OCI-LY1 (cell line): ENCODE data around the gene NOP14.

ENCODE experiments used
- CTCF ChIP-seq: fragments of 200-600 bp; sonication (generic), shearing (Covaris generic); IDR thresholded peaks from 2 replicates; pipeline ENCODE4 v1.5.1; 2017; ENCODE audit warnings: mild to moderate bottlenecking, antibody characterized with exemption, low read length, moderate library complexity, mixed read lengths
- EZH2 ChIP-seq: fragments of 200-600 bp; sonication (generic), shearing (Covaris generic); IDR thresholded peaks from 2 replicates; pipeline ENCODE4 v1.8.0; 2017; ENCODE audit warnings: borderline replicate concordance, mixed run types, mild to moderate bottlenecking, antibody characterized with exemption, low read length, moderate library complexity, mixed read lengths

DNA sequence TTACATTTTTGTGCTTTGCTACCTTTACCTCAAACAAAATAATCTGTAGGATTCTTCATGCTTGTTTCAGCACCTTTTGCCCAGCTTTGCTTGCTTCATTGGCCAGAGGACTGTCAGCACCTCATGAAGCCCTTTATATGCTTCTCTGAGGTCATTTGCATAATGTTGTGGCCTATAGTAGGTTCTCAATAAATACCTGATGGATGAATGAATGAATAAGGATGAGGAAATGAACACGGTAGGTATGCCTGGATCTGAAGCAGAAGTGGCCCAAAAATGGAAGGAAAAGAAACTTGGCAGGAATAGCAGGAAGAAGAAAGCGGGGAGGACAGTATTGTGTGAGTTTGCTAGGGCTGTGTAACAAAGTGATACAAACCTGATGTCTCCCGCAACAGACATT lies 8.1 kb upstream of the NOP14 start:
- TF ChIP-seq CTCF: no peak
- TF ChIP-seq EZH2: no peak
